HG03558 (cell line): Measurements from ENCODE around the gene EXOSC10.
"Not testable (repeated sequence)": the region's sequence is repeated elsewhere in the genome, so short reads cannot be mapped to it uniquely, and the experiment has no call there.

Experiments
- ATAC-seq: cut with Tn5 transposase; IDR thresholded peaks from one replicate; pipeline ENCODE4 v1.9.1; 2021; ENCODE audit warnings: moderate number of reproducible peaks; ENCODE audit not compliant: unreplicated experiment; ENCODE audit errors: extremely low read depth

EXOSC10 gene

DNA sequence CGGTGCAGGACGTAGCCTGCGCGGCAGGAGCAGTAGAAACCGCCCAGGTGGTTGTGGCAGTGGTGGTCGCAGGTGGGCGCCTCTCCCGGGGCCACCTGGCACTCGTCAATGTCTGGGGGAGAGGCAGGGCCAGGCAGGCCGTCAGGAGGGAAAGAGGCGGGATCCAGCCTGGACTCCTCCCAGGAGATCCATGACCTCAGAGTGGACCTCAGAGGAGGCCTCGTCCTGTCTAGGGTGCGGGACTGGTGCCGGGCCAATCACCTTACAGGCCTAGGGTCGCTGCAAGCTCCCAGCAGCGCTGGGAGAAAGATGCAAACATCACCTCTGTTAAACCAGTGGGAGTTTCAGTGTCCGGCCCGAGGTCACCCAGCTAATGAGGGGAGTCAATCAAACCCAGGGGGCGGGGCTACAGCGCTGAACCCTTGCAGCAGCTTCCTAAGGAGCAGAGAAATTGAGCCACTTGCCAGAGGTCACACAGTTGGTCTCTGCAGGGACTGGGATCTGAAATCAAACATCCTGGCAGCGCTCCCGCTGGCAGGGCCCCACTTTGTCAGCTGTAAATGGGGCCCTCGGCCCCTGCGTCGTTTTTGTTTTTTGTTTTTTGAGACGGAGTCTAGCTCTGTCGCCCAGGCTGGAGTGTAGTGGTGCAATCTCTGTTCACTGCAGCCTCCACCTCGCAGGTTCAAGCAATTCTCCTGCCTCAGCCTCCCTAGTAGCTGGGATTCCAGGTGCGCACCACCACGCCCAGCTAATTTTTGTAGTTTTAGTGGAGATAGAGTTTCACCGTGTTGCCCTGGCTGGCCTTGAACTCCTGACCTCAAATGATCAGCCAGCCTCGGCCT lies 54.0 kb downstream of the EXOSC10 start:
- ATAC-seq: no peak

DNA sequence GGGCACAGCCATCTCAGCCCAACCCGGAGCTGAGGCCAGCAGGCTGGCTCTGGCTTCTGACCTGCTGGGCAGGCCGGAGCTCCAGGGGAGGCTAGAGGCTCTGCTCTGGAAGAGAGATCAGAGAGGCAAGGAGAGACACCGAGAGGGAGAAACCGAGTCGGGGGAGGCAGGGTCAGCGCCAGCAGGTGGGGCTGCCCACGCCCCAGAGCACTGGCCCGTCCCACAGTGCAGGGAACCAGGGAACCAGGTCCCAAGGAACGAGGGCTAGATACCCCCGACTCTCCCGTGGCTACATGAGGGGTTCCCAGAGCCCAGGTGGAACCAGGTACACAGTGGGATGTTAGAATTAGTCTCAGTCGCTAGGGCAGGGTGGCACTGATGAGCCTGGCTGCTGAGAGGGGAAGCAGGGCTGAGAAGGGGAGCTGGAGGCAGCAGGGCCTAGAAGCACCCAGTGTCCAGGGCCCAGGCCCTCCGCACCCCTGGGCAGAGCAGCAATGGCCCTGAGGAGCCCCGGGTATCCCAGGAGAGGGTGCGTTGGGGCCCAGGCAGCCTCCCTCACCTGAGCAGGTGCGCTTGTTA lies 54.7 kb downstream of the EXOSC10 start:
- ATAC-seq: no peak

GRCh38 chr1:11044086-11044848 lies 55.4 kb downstream of the EXOSC10 start:
- no peak for ATAC-seq

- no peak for ATAC-seq
Observed at GRCh38 chr1:11042995-11043874, 56.4 kb downstream of the EXOSC10 start.

- ATAC-seq: no peak
Observed at GRCh38 chr1:11042065-11042464, 57.6 kb downstream of the EXOSC10 start.

- ATAC-seq: no peak
Observed at GRCh38 chr1:11041048-11041447, 58.6 kb downstream of the EXOSC10 start.

GRCh38 chr1:11040105-11040429 lies 59.6 kb downstream of the EXOSC10 start:
- not testable (repeated sequence) for ATAC-seq

DNA sequence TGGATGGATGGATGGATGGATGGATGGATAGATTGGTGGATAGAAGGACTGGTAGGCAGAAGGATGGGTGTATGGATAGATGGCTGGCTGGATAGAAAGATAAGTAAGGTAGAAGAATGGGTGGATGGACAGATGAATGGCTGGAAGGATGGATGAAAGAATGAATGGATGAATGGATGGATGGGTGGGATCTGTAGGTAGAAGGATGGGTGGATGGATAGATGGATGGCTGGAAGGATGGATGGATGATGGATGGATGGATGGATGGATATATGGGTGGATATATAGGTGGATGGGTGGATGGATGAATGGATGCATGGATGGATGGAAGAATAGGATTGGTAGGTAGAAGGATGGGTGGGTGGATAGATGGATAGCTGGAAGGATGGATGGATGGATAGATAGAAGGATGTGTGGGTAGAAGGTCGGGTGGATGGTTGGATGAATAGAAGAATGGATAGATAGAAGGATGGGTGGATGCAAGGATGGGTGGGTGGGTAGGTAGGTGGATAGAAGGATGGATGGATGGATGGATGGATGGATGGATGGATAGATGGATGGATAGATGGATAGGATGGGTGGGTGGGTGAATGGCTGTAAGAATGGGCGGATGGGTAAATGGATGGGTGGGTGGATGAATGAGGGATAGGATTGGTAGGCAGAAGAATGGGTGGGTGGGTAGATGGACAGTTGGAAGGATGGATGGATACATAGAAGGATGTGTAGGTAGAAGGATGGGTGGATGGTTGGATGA lies 60.1 kb downstream of the EXOSC10 start:
- ATAC-seq: no peak

DNA sequence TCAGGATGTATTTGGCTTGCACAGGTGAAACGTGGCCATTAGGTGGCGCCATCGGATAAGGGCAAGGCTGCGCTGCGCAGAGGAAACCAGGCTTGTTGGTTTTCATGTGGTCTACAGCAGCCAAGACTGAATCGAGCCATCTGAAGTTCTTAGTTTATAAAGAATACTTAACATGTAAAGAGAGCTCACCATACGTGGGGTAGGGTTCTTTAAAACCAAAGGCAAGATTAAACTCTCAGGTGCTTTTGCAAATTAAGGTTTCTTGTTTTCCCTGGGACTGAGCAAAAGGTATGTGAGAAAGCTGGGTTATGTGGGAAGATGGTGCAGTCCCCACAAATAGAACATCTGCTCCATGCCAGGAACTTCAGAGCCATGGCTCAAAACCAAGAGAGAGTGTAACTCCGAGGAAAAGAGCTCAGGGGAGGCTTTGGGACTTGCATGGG lies 61.9 kb downstream of the EXOSC10 start:
- ATAC-seq: no peak

DNA sequence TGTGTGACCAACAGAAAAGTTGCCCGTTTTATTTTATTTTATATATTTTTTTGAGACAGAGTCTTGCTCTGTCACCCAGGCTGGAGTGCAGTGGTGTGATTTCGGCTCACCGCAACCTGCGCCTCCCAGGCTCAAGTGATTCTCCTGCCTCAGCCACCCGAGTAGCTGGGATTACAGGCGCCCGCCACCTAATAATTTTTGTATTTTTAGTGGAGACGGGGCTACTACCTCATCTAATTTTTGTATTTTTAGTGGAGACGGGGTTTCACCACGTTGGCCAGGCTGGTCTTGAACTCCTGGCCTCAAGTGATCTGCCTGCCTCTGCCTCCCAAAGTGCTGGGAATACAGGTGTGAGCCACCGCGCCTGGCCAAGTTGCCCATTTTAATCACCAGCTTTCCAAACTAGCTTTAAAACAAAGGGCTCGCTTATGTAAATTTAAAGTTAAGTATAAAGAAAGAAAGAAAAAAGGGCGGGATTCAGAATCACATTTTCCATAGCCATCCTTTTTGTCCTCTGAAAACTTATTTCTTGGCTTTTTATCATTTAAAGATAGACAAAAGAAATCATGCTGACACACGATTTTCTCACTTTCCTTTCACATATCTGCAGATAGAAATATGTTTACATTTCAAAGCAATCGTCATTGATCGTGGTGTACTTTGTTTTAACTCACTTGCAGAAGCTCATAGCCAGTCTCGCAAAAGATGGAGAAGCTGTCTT lies 62.5 kb downstream of the EXOSC10 start:
- ATAC-seq: not testable (repeated sequence)

DNA sequence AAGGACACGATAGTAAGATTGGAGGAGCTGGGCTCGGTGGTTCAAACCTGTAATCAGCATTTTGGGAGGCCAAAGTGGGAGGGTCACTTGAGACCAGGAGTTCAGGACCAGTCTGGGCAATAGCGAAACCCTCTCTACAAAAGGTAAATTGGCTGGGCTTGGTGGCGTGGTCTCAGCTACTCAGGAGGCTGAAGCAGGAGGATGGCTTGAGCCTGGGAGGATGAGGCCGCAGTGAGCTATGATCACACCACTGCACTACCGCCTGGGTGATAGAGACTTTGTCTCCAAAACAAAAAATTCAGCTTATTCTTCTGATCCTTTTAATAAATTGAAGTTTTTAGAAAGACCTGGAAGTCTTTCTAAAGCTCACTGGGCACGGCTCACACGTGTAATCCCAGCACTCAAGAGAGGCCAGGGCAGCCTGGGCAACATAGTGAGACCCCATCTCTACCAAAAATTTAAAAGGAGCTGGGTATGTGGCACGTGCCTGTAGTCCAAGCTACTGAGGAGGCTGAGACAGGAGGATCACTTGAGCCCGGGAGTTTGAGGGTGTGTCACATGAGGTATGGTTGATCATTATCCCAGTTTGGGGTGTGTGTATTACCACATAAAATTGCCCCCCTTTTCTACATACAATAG lies 67.9 kb downstream of the EXOSC10 start:
- no peak for ATAC-seq

DNA sequence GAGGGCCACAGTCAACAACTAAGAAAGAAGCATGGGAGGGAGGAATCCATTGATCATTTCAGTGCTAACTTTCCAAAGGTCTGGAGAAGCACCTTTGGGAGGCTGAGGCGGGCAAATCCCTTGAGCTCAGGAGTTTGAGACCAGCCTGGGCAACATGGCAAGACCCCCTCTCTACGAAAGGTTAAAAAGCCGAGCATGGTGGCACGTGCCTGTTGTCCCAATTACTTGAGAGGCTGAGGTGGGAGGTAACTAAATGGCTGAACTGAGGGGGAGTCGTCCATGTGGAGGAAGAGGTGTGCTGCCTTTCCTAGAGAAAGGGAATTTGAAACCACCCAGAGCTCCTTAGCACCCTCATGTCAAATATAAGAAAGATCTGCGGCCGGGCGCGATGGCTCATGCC lies 68.8 kb downstream of the EXOSC10 start:
- ATAC-seq: no peak

DNA sequence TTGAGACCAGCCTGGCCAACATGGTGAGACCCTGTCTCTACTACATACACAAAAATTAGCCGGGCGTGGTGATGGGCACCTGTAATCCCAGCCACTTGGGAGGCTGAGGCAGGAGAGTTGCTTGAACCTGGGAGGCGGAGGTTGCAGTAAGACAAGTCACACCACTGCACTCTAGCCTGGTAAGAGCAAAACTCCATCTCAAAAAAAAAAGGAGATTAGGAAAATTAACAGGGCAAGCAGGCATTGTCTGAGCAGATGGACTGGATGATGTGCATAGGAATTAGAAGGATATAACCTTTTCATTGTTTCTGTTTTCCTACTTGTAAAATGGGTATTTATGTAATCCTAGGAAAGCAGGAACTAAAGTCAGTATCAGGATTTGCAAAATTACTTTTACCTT lies 71.7 kb downstream of the EXOSC10 start:
- no peak for ATAC-seq

DNA sequence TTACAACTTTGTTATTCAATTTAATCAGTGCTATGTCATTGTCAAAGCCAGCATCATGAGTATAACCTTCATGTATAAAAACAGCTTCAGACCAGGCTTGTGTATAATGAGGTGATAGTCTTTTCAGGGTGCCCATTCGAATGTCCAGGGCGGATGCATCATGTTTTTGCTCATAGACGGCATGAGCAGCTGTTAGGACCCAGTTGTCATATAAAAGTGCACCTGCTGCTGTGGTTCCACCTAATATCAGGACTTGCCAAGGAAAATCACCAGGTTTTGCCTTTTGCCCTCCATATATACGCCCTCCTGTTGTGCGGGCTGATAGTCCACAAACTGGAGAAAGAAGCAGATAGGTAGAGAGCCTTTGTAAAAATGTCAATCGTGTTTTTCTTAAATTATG lies 72.4 kb downstream of the EXOSC10 start:
- ATAC-seq: no peak

DNA sequence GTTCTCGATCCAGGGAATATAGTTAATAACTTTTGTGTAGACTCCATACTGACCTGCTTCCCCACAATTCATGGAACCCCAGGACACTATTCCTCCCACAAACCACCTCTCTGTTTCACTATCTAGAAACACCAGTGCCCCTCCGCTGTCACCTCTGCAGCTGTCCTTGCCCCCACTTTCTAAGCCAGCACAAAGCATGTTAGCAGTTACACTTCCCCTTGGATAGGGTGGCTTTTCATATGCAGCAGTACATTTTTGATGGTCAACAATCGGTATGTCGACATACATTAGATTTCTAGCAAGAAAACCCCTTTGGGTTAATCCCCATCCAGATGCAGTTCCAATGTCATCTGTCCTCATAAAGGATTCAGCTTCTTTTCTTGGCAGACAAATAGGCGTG lies 72.8 kb downstream of the EXOSC10 start:
- ATAC-seq: no peak

DNA sequence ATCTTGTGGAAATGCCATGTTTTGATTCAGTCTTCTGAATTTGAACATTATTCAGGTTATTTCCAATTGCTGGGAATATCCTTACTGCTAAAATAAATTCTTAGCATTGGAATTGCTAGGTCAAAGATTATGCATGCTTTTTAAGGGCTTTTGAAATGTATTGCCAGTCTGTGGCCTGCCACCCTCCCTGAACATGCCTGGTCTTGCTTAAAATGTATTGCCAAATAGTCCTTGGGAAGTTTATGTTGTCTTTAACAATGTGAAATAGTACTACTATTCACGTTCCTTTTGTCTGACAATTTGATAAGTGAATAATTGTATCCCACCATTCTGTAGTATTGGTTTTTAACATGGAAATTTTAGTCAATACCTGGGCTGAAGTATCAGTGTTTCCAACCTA lies 73.6 kb downstream of the EXOSC10 start:
- no peak for ATAC-seq

DNA sequence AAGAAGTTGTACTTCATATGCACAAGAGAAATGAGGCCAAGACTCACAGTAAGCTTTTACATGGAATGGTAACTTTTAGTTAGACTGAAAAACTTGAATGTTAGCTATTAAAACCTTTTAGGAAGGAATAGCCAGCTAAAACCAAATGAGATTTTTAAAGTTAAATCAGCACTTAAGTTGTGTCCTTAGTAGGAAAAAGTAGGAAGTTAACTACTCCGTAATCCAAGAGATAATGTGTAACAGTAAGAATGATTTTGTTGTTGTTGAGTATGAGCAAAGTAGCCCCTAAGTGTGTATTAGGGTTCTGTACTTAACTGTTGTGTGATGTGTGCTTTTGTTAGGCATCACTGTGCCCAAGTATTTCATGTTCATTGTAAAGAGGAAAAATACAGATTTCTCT lies 74.1 kb downstream of the EXOSC10 start:
- no peak for ATAC-seq

DNA sequence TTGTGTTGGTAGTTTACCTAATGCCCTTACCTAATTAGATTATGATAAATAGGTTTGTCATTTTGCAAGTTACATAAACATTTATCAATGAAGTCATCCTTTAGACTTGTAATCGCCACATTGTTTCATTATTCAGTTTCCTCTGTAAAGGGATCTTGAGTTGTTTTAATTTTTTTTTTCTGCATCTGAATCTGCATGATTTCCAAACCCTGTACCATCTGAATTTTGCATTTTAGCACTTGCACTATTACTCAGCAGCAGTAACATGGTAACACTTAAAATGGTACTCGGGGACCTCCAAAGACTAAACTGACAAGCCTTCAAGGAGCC lies 74.8 kb downstream of the EXOSC10 start:
- ATAC-seq: no peak
